PFSK-1 (cell line): ENCODE data around the gene SERPINI1.

Experiments used
- FOXP2 ChIP-seq: optimal IDR thresholded peaks from 2 replicates; pipeline ENCODE3; 2011; ENCODE audit warnings: borderline replicate concordance, control low read depth, inconsistent platforms; ENCODE audit not compliant: insufficient read depth; ENCODE audit errors: extremely low read length, extremely low read depth
- POLR2AphosphoS5 ChIP-seq: IDR thresholded peaks from 2 replicates; pipeline ENCODE4 v1.6.1; 2012; ENCODE audit warnings: low read depth, mild to moderate bottlenecking, control low read depth, low read length, moderate library complexity
- REST ChIP-seq, 2 experiments: IDR thresholded peaks; 2 replicates each; pipeline versions ENCODE4 v1.6.1 to v1.8.0; 2011 to 2012; ENCODE audit warnings: low read depth in 2 of 2, low read length in 2 of 2, control low read depth in 1 of 2, inconsistent platforms in 1 of 2, mild to moderate bottlenecking in 1 of 2, moderate library complexity in 1 of 2; ENCODE audit not compliant: insufficient read depth in 1 of 2
- SIN3A ChIP-seq: IDR thresholded peaks from 2 replicates; pipeline ENCODE4 v1.6.1; 2012; ENCODE audit warnings: mild to moderate bottlenecking, low read length, moderate library complexity, borderline replicate concordance; ENCODE audit not compliant: insufficient read depth
- TAF1 ChIP-seq: IDR thresholded peaks from 2 replicates; pipeline ENCODE4 v1.6.1; 2012; ENCODE audit warnings: low read length, control low read depth, borderline replicate concordance; ENCODE audit not compliant: insufficient read depth

The SERPINI1 gene

GRCh38 chr3:167862104-167862730 lies 126.7 kb downstream of the SERPINI1 start:
- TF ChIP-seq POLR2AphosphoS5 (no peak), REST (IDR thresholded peaks at IDR 0.05; ENCODE audit: insufficient read depth in 1 of 2, low read depth in 2 of 2, low read length in 2 of 2) (no peak), SIN3A (no peak)

GRCh38 chr3:167863811-167864551 lies 128.5 kb downstream of the SERPINI1 start:
- no peak for TF ChIP-seq FOXP2
- TF ChIP-seq SIN3A: no peak

GRCh38 chr3:167864552-167864874 lies 129.0 kb downstream of the SERPINI1 start:
- TF ChIP-seq SIN3A (no peak), TAF1 (no peak)

- TF ChIP-seq POLR2AphosphoS5 (no peak), SIN3A (no peak), REST (IDR thresholded peaks at IDR 0.05; ENCODE audit: insufficient read depth in 1 of 2, low read depth in 2 of 2, low read length in 2 of 2) (no peak), FOXP2 (no peak), TAF1 (no peak)
Observed at GRCh38 chr3:167866331-167866730, 130.8 kb downstream of the SERPINI1 start.

- no peak for TF ChIP-seq TAF1
- TF ChIP-seq SIN3A: no peak
Observed at GRCh38 chr3:167867981-167868380, 132.5 kb downstream of the SERPINI1 start.

GRCh38 chr3:167870181-167870580 lies 134.7 kb downstream of the SERPINI1 start:
- TF ChIP-seq FOXP2 (no peak), POLR2AphosphoS5 (no peak)

GRCh38 chr3:167870759-167871158 lies 135.2 kb downstream of the SERPINI1 start:
- TF ChIP-seq POLR2AphosphoS5: no peak
- TF ChIP-seq SIN3A: no peak
- no peak for TF ChIP-seq FOXP2
- TF ChIP-seq REST (IDR thresholded peaks at IDR 0.05; ENCODE audit: insufficient read depth in 1 of 2, low read depth in 2 of 2, low read length in 2 of 2): no peak
- TF ChIP-seq TAF1: no peak
